K562 (cell line): ENCODE data around the gene KL.

Source experiments
- BCL6 ChIP-seq: fragments of 250-450 bp; sonication (Bioruptor Pico); IDR thresholded peaks from 2 replicates; pipeline ENCODE4 v1.4.0; 2020
- GTF2E2 ChIP-seq: fragments of 200-800 bp; sonication (Bioruptor generic); IDR thresholded peaks from 2 replicates; pipeline ENCODE4 v1.6.1; 2016; ENCODE audit warnings: missing genetic modification characterization, missing compliant biosample characterization
- HNRNPLL ChIP-seq: fragments of 200-400 bp; formaldehyde crosslinking; IDR thresholded peaks from 2 replicates; pipeline ENCODE4 v1.6.1; 2017; ENCODE audit warnings: low read length, low read depth, mild to moderate bottlenecking; ENCODE audit not compliant: poor library complexity, severe bottlenecking
- NBN ChIP-seq: fragments of 450-650 bp; IDR thresholded peaks from 2 replicates; pipeline ENCODE4 v1.6.1; 2016; ENCODE audit warnings: low read depth, mild to moderate bottlenecking
- PCBP2 ChIP-seq: fragments of 200-400 bp; formaldehyde crosslinking; IDR thresholded peaks from 2 replicates; pipeline ENCODE4 v1.6.1; 2018; ENCODE audit warnings: low read length, low read depth, mild to moderate bottlenecking, moderate library complexity; ENCODE audit not compliant: poor library complexity, severe bottlenecking
- POLR2A ChIP-seq: fragments of 450-650 bp; conservative IDR thresholded peaks from 2 replicates; pipeline ENCODE4 v1.6.1; 2016
- RFX5 ChIP-seq: IDR thresholded peaks from 2 replicates; pipeline ENCODE4 v1.6.1; 2011; ENCODE audit warnings: low read depth, mild to moderate bottlenecking, improper control_type of control experiment, low read length
- TAF1 ChIP-seq: IDR thresholded peaks from 2 replicates; pipeline ENCODE4 v1.6.1; 2011; ENCODE audit warnings: mild to moderate bottlenecking, low read length, moderate library complexity; ENCODE audit not compliant: insufficient read depth, control insufficient read depth, severe bottlenecking; ENCODE audit errors: extremely low read depth
- TFAP4 ChIP-seq: sonication (generic); formaldehyde crosslinking; IDR thresholded peaks from 2 replicates; pipeline ENCODE4 v1.8.0; 2022; ENCODE audit warnings: missing genetic modification reagents, mild to moderate bottlenecking, moderate library complexity, borderline replicate concordance
- ZMIZ1 ChIP-seq, 2 experiments: fragments of 150-350 bp in 1 of 2; IDR thresholded peaks; 2 replicates each; pipeline ENCODE4 v1.6.1; 2012 to 2016; ENCODE audit warnings: low read depth in 2 of 2, low read length in 2 of 2, mild to moderate bottlenecking in 1 of 2, moderate library complexity in 1 of 2
- ZNF175 ChIP-seq: fragments of 200-800 bp; sonication (Bioruptor generic); IDR thresholded peaks from 2 replicates; pipeline ENCODE4 v1.6.1; 2016; ENCODE audit warnings: low read depth, mild to moderate bottlenecking, missing genetic modification characterization, missing compliant biosample characterization
- TF ChIP-seq, protein P1 (sequence below): fragments of 450-650 bp; IDR thresholded peaks from 2 replicates; pipeline ENCODE4 v1.6.1; 2016; ENCODE audit warnings: low read depth
- TF ChIP-seq, protein P2 (sequence below), 3 experiments: IDR thresholded peaks in 2 of 3; conservative IDR thresholded peaks in 1 of 3; 2 replicates each; pipeline ENCODE4 v1.5.1; 2011 to 2012; ENCODE audit warnings: low read length in 3 of 3, mild to moderate bottlenecking in 3 of 3, control low read depth in 2 of 3, improper control_type of control experiment in 1 of 3, inconsistent platforms in 1 of 3, low read depth in 1 of 3, mixed read lengths in 1 of 3, moderate library complexity in 1 of 3; ENCODE audit not compliant: insufficient read depth in 2 of 3

DNA sequence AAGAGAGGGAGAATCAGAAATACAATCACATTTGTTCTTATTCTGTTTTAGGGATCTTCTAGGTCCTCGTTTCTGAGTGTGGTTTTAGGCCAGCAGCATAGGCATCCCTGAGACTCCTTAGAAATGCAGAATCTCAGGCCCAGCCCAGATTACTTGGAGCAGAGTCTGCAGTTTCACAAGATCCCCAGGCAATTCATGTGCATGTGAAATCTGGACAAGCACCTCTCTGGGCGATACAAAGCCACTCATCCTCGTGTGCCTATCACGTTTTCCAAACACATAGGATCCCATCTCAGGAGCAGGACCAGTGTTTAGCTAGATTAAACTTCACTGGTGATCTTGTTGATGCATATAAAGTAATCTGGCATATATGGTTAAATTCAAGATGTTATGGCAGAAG is 87.2 kb downstream of the KL start:
- TF ChIP-seq GTF2E2 (tag) (no peak), NBN (no peak), POLR2A (no peak), PCBP2 (no peak), ZNF175 (CRISPR knock-in tag) (no peak), BCL6 (CRISPR knock-in tag) (no peak), HNRNPLL (no peak), TFAP4 (CRISPR knock-in tag) (no peak), RFX5 (no peak), TAF1 (no peak), ZMIZ1 (IDR thresholded peaks at IDR 0.05; ENCODE audit: low read depth in 2 of 2, low read length in 2 of 2) (no peak)
- TF ChIP-seq, protein P1, sequence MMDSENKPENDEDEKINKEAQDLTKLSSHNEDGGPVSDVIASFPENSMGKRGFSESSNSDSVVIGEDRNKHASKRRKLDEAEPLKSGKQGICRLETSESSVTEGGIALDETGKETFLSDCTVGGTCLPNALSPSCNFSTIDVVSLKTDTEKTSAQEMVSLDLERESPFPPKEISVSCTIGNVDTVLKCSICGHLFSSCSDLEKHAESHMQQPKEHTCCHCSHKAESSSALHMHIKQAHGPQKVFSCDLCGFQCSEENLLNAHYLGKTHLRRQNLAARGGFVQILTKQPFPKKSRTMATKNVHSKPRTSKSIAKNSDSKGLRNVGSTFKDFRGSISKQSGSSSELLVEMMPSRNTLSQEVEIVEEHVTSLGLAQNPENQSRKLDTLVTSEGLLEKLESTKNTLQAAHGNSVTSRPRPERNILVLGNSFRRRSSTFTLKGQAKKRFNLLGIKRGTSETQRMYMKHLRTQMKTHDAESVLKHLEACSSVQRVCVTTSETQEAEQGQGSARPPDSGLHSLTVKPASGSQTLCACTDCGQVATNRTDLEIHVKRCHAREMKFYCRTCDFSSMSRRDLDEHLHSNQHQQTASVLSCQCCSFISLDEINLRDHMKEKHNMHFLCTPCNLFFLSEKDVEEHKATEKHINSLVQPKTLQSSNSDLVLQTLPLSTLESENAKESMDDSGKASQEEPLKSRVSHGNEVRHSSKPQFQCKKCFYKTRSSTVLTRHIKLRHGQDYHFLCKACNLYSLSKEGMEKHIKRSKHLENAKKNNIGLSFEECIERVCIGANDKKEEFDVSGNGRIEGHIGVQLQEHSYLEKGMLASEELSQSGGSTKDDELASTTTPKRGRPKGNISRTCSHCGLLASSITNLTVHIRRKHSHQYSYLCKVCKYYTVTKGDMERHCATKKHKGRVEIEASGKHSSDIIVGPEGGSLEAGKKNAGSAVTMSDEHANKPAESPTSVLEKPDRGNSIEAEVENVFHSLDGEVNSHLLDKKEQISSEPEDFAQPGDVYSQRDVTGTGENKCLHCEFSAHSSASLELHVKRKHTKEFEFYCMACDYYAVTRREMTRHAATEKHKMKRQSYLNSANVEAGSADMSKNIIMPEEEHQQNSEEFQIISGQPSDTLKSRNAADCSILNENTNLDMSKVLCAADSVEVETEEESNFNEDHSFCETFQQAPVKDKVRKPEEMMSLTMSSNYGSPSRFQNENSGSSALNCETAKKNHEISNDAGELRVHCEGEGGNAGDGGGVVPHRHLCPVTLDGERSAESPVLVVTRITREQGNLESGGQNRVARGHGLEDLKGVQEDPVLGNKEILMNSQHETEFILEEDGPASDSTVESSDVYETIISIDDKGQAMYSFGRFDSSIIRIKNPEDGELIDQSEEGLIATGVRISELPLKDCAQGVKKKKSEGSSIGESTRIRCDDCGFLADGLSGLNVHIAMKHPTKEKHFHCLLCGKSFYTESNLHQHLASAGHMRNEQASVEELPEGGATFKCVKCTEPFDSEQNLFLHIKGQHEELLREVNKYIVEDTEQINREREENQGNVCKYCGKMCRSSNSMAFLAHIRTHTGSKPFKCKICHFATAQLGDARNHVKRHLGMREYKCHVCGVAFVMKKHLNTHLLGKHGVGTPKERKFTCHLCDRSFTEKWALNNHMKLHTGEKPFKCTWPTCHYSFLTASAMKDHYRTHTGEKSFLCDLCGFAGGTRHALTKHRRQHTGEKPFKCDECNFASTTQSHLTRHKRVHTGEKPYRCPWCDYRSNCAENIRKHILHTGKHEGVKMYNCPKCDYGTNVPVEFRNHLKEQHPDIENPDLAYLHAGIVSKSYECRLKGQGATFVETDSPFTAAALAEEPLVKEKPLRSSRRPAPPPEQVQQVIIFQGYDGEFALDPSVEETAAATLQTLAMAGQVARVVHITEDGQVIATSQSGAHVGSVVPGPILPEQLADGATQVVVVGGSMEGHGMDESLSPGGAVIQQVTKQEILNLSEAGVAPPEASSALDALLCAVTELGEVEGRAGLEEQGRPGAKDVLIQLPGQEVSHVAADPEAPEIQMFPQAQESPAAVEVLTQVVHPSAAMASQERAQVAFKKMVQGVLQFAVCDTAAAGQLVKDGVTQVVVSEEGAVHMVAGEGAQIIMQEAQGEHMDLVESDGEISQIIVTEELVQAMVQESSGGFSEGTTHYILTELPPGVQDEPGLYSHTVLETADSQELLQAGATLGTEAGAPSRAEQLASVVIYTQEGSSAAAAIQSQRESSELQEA, result no peak
- TF ChIP-seq, protein P2, sequence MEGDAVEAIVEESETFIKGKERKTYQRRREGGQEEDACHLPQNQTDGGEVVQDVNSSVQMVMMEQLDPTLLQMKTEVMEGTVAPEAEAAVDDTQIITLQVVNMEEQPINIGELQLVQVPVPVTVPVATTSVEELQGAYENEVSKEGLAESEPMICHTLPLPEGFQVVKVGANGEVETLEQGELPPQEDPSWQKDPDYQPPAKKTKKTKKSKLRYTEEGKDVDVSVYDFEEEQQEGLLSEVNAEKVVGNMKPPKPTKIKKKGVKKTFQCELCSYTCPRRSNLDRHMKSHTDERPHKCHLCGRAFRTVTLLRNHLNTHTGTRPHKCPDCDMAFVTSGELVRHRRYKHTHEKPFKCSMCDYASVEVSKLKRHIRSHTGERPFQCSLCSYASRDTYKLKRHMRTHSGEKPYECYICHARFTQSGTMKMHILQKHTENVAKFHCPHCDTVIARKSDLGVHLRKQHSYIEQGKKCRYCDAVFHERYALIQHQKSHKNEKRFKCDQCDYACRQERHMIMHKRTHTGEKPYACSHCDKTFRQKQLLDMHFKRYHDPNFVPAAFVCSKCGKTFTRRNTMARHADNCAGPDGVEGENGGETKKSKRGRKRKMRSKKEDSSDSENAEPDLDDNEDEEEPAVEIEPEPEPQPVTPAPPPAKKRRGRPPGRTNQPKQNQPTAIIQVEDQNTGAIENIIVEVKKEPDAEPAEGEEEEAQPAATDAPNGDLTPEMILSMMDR (IDR thresholded peaks at IDR 0.05 in 2 of 3, conservative IDR thresholded peaks at IDR 0.05 in 1 of 3; ENCODE audit: insufficient read depth in 2 of 3, low read depth in 1 of 3, low read length in 3 of 3), result no peak
